Measurements from ENCODE around the gene CSNK2A3.

CSNK2A3 gene

DNA sequence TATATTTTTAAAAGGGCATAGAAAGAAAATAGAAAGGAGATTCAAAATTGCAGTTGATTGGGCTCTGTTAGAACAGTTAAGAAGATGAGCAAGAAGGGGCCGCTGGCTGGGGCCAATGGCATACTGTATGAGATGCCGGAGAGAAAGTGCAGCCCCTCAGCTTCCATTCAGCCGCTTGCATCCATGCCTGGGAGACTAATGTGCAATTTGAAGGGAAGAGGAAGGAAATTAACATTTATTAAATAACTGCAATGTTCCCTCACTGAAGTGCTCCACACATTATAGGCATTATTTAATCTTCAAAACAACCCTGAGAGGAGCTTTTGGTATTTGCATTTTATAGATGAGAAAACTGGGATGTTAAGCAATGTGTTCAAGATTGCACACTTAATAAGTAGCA is 44.7 kb upstream of the CSNK2A3 start:
- no peaks in the 10 kb centered on the region for H4K20me1 ChIP-seq (ENCODE audit: insufficient read depth, low read length, poor library complexity, severe bottlenecking)
- no peak overlapping the region for H3K9ac ChIP-seq (ENCODE audit: low read depth, low read length, poor library complexity, severe bottlenecking)
- H3K4me2 ChIP-seq (ENCODE audit: low read depth, low read length, poor library complexity, severe bottlenecking): no peak overlapping the region
- H3K4me1 ChIP-seq (ENCODE audit: insufficient read depth, low read length, poor library complexity, severe bottlenecking): no peaks in the 10 kb centered on the region
- H2AFZ ChIP-seq (ENCODE audit: low read length): no peak overlapping the region
- no peaks in the 10 kb centered on the region for H3K9me3 ChIP-seq (ENCODE audit: insufficient read depth, low read depth, low read length)
- no peak overlapping the region for H3K4me3 ChIP-seq (ENCODE audit: low read length, poor library complexity, severe bottlenecking)
- no peaks in the 10 kb centered on the region for H3K27me3 ChIP-seq (ENCODE audit: insufficient read depth, low read length, poor library complexity, severe bottlenecking)
- no peaks in the 10 kb centered on the region for H3K36me3 ChIP-seq (ENCODE audit: insufficient read depth, low read length)
- H3K9me2 ChIP-seq (replicated peaks; ENCODE audit: low read depth, low read length): no peaks in the 10 kb centered on the region
- no peaks in the 10 kb centered on the region for H3K79me2 ChIP-seq (ENCODE audit: insufficient read depth, low read length)
- no peaks in the 10 kb centered on the region for H3F3A ChIP-seq (ENCODE audit: low read depth)
- TF ChIP-seq, protein P1, sequence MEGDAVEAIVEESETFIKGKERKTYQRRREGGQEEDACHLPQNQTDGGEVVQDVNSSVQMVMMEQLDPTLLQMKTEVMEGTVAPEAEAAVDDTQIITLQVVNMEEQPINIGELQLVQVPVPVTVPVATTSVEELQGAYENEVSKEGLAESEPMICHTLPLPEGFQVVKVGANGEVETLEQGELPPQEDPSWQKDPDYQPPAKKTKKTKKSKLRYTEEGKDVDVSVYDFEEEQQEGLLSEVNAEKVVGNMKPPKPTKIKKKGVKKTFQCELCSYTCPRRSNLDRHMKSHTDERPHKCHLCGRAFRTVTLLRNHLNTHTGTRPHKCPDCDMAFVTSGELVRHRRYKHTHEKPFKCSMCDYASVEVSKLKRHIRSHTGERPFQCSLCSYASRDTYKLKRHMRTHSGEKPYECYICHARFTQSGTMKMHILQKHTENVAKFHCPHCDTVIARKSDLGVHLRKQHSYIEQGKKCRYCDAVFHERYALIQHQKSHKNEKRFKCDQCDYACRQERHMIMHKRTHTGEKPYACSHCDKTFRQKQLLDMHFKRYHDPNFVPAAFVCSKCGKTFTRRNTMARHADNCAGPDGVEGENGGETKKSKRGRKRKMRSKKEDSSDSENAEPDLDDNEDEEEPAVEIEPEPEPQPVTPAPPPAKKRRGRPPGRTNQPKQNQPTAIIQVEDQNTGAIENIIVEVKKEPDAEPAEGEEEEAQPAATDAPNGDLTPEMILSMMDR (conservative IDR thresholded peaks at IDR 0.05; ENCODE audit: low read length): no peak
- no peak for TF ChIP-seq EZH2phosphoT487 (IDR thresholded peaks at IDR 0.05; ENCODE audit: borderline replicate concordance)

DNA sequence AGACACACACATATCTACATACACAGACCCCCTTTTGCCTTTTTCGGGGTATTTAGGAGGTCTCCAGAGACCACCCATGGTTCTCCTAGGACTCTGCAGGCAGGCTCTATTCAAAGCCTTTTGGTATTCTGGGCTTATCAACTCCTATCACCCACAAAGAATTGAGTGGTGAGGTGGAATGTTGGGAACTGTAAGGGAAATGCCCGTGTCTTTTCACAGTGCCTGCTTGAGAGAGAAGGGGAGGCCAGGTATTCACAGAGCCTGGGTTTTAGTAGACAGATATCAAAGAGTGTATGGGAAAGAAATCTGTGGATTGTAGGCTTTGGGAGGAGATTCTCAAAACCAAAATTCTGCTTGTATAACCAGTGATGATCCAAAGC is 44.0 kb upstream of the CSNK2A3 start:
- Histone ChIP-seq H3K36me3 (ENCODE audit: insufficient read depth, low read length) (no peaks in the 10 kb centered on the region), H3K79me2 (ENCODE audit: insufficient read depth, low read length) (no peaks in the 10 kb centered on the region)

DNA sequence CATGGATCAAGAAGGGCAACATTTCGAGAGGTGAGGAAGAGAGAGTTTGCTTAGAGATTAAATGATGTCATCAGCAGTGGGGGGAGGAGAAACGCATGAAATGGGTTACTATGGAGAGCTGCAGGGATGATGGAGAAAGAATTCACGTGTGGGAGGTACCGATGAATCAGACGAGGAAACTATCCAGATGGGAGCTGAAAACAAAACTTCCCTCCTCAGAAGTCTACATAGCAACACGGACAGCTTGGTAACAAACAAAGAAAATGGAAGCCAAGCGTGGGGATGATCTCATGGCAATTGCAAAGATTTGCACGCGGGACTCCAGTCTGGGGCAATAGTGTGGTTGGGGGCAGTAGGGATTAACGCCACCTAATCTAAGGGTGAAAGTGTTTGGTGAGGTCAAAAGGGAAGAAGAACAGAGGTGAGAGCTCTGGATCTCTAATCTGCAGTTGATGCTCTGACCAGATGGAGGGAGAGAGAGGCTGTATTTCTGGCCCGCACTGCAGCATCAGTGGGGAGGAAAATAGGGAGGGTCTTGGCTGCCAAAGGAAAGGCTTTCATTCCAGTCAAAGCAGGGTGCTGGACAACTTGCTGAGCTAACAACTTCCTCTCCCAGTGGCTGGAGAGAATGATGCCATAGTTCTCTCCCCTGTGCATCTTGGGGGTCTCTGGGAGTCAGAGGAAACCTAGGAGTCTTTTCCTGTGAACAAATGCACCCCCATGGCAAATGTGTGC is 43.4 kb upstream of the CSNK2A3 start:
- no peak overlapping the region for H2AFZ ChIP-seq (ENCODE audit: low read length)
- no peak overlapping the region for H3K9ac ChIP-seq (ENCODE audit: low read depth, low read length, poor library complexity, severe bottlenecking)
- no peaks in the 10 kb centered on the region for H3K79me2 ChIP-seq (ENCODE audit: insufficient read depth, low read length)
- H3K27me3 ChIP-seq (ENCODE audit: insufficient read depth, low read length, poor library complexity, severe bottlenecking): no peaks in the 10 kb centered on the region
- H3F3A ChIP-seq (ENCODE audit: low read depth): no peaks in the 10 kb centered on the region
- no peaks in the 10 kb centered on the region for H3K36me3 ChIP-seq (ENCODE audit: insufficient read depth, low read length)
- H3K4me3 ChIP-seq (ENCODE audit: low read length, poor library complexity, severe bottlenecking): no peak overlapping the region
- H3K4me2 ChIP-seq (ENCODE audit: low read depth, low read length, poor library complexity, severe bottlenecking): no peak overlapping the region
- H3K9me3 ChIP-seq (ENCODE audit: insufficient read depth, low read depth, low read length): no peaks in the 10 kb centered on the region
- H3K4me1 ChIP-seq (ENCODE audit: insufficient read depth, low read length, poor library complexity, severe bottlenecking): no peaks in the 10 kb centered on the region
- H4K20me1 ChIP-seq (ENCODE audit: insufficient read depth, low read length, poor library complexity, severe bottlenecking): no peaks in the 10 kb centered on the region
- TF ChIP-seq, protein P1 (conservative IDR thresholded peaks at IDR 0.05; ENCODE audit: low read length): no peak
- TF ChIP-seq EZH2phosphoT487 (IDR thresholded peaks at IDR 0.05; ENCODE audit: borderline replicate concordance): no peak
- no peaks in the 10 kb centered on the region for H3K9me2 ChIP-seq (replicated peaks; ENCODE audit: low read depth, low read length)

More for the DNA sequence above, 44.0 kb upstream of the CSNK2A3 start:
- no peak overlapping the region for H3K4me3 ChIP-seq (ENCODE audit: low read length, poor library complexity, severe bottlenecking)
- no peak overlapping the region for H3K4me2 ChIP-seq (ENCODE audit: low read depth, low read length, poor library complexity, severe bottlenecking)
- TF ChIP-seq, protein P1 (conservative IDR thresholded peaks at IDR 0.05; ENCODE audit: low read length): no peak
- TF ChIP-seq EZH2phosphoT487 (IDR thresholded peaks at IDR 0.05; ENCODE audit: borderline replicate concordance): no peak
- H3K9me2 ChIP-seq (replicated peaks; ENCODE audit: low read depth, low read length): no peaks in the 10 kb centered on the region
- no peaks in the 10 kb centered on the region for H3K27me3 ChIP-seq (ENCODE audit: insufficient read depth, low read length, poor library complexity, severe bottlenecking)
- H3F3A ChIP-seq (ENCODE audit: low read depth): no peaks in the 10 kb centered on the region
- H2AFZ ChIP-seq (ENCODE audit: low read length): no peak overlapping the region
- no peaks in the 10 kb centered on the region for H4K20me1 ChIP-seq (ENCODE audit: insufficient read depth, low read length, poor library complexity, severe bottlenecking)
- H3K9ac ChIP-seq (ENCODE audit: low read depth, low read length, poor library complexity, severe bottlenecking): no peak overlapping the region
- no peaks in the 10 kb centered on the region for H3K4me1 ChIP-seq (ENCODE audit: insufficient read depth, low read length, poor library complexity, severe bottlenecking)
- H3K9me3 ChIP-seq (ENCODE audit: insufficient read depth, low read depth, low read length): no peaks in the 10 kb centered on the region

All from Loucy (cell line).